Astrocyte (in vitro differentiated cells and primary cell): Measurements from ENCODE around the gene ZSWIM8. TPM values are rescaled to one million over a fixed set of nuclear protein-coding genes. Genes with fewer than 3 reads are reported as not detected.

ENCODE experiments used
- DNase-seq: peaks from one replicate; pipeline ENCODE4 v3.0.0-alpha.2; 2010; ENCODE audit warnings: low read depth
- FAIRE-seq: peaks from 2 replicates; lab custom pipeline; 2011; peaks lifted over from hg19 to GRCh38; lab: Jason Lieb, UNC
- H2AFZ ChIP-seq: 2 replicates; pipeline ENCODE4 v1.6.0; 2012; ENCODE audit warnings: low read depth, low read length, inconsistent platforms
- H3K27ac ChIP-seq: 2 replicates; pipeline ENCODE4 v1.5.1; 2011; ENCODE audit warnings: low read depth, low read length, inconsistent platforms
- H3K27me3 ChIP-seq: 2 replicates; pipeline ENCODE4 v1.6.0; 2011; ENCODE audit warnings: low read length, inconsistent platforms; ENCODE audit not compliant: insufficient read depth
- H3K36me3 ChIP-seq: 2 replicates; pipeline ENCODE4 v1.5.1; 2011; ENCODE audit warnings: low read length, inconsistent platforms; ENCODE audit not compliant: insufficient read depth
- H3K4me1 ChIP-seq: 2 replicates; pipeline ENCODE4 v1.5.1; 2011; ENCODE audit warnings: low read length, inconsistent platforms; ENCODE audit not compliant: insufficient read depth
- H3K4me2 ChIP-seq: 2 replicates; pipeline ENCODE4 v1.6.0; 2012; ENCODE audit warnings: low read length, inconsistent platforms
- H3K4me3 ChIP-seq: 2 replicates; pipeline ENCODE4 v1.5.1; 2011; ENCODE audit warnings: low read depth, mild to moderate bottlenecking, low read length, inconsistent platforms; ENCODE audit not compliant: insufficient read depth
- H3K79me2 ChIP-seq: 2 replicates; pipeline ENCODE4 v1.6.0; 2012; ENCODE audit warnings: mild to moderate bottlenecking, low read length, inconsistent platforms; ENCODE audit not compliant: insufficient read depth
- H3K9ac ChIP-seq: 2 replicates; pipeline ENCODE4 v1.6.0; 2012; ENCODE audit warnings: mild to moderate bottlenecking, low read length, inconsistent platforms
- H3K9me3 ChIP-seq: 2 replicates; pipeline ENCODE4 v1.5.1; 2012; ENCODE audit warnings: low read depth, mild to moderate bottlenecking, low read length, inconsistent platforms; ENCODE audit not compliant: insufficient read depth
- H4K20me1 ChIP-seq: 2 replicates; pipeline ENCODE4 v1.6.0; 2012; ENCODE audit warnings: low read length, inconsistent platforms; ENCODE audit not compliant: insufficient read depth
- H3K27ac Mint-ChIP-seq: one replicate; pipeline ENCODE4 v1.8.0; 2021; ENCODE audit warnings: mild to moderate bottlenecking, mixed read lengths; ENCODE audit not compliant: unreplicated experiment
- H3K27me3 Mint-ChIP-seq: one replicate; pipeline ENCODE4 v1.8.0; 2021; ENCODE audit warnings: low read depth, mixed read lengths; ENCODE audit not compliant: unreplicated experiment
- H3K36me3 Mint-ChIP-seq: one replicate; pipeline ENCODE4 v1.8.0; 2021; ENCODE audit warnings: low read depth, mixed read lengths; ENCODE audit not compliant: unreplicated experiment
- H3K4me1 Mint-ChIP-seq: one replicate; pipeline ENCODE4 v1.8.0; 2021; ENCODE audit warnings: low read depth, mixed read lengths; ENCODE audit not compliant: unreplicated experiment
- H3K4me3 Mint-ChIP-seq: one replicate; pipeline ENCODE4 v1.8.0; 2021; ENCODE audit warnings: mild to moderate bottlenecking, moderate library complexity, mixed read lengths; ENCODE audit not compliant: unreplicated experiment
- H3K9me3 Mint-ChIP-seq: one replicate; pipeline ENCODE4 v1.8.0; 2021; ENCODE audit warnings: mild to moderate bottlenecking, mixed read lengths; ENCODE audit not compliant: unreplicated experiment
- CTCF ChIP-seq: IDR thresholded peaks from 2 replicates; pipeline ENCODE4 v1.5.1; 2011; ENCODE audit warnings: low read depth, mild to moderate bottlenecking, inconsistent platforms, low read length, moderate library complexity; ENCODE audit not compliant: insufficient read depth
- EZH2 ChIP-seq: IDR thresholded peaks from 2 replicates; pipeline ENCODE4 v1.6.1; 2012; ENCODE audit warnings: mild to moderate bottlenecking, low read length, inconsistent platforms; ENCODE audit not compliant: insufficient read depth
- total RNA-seq: library from RNA; stranded (reverse); gene quantifications from 2 replicates; pipeline ENCODE4 v1.2.1, GENCODE V29; 2021

The ZSWIM8 gene
- total RNA-seq, 1 donor from 2014 or later: 70.2 TPM

GRCh38 chr10:73765066-73765465 is 20.3 kb upstream of the ZSWIM8 start:
- Mint-ChIP-seq H3K9me3 (no peaks in the 10 kb centered on the region), H3K27me3 (no peaks in the 10 kb centered on the region), H3K36me3 (peaks cover 58% of the 10 kb centered on the region), H3K4me3 (no peak overlapping the region), H3K4me1 (peaks cover 28% of the 10 kb centered on the region), H3K27ac (no peak overlapping the region)
- Histone ChIP-seq H3K9me3 (no peaks in the 10 kb centered on the region), H3K9ac (no peak overlapping the region), H3K79me2 (peaks cover 29% of the 10 kb centered on the region), H3K4me2 (no peak overlapping the region), H3K27me3 (no peaks in the 10 kb centered on the region), H4K20me1 (peaks cover 65% of the 10 kb centered on the region), H2AFZ (no peak overlapping the region), H3K27ac (no peak overlapping the region), H3K36me3 (peaks cover 84% of the 10 kb centered on the region), H3K4me3 (no peak overlapping the region), H3K4me1 (peaks cover 15% of the 10 kb centered on the region)
- TF ChIP-seq EZH2 (no peak), CTCF (no peak)
- DNase-seq (no peak), FAIRE-seq (no peak)

GRCh38 chr10:73768881-73769280 is 16.5 kb upstream of the ZSWIM8 start:
- no peak overlapping the region for H3K4me3 Mint-ChIP-seq
- no peaks in the 10 kb centered on the region for H3K27me3 Mint-ChIP-seq
- Histone ChIP-seq H3K27ac (no peak overlapping the region), H3K9me3 (no peaks in the 10 kb centered on the region), H3K4me2 (no peak overlapping the region), H3K4me1 (peaks cover 10% of the 10 kb centered on the region), H2AFZ (no peak overlapping the region), H3K9ac (no peak overlapping the region), H4K20me1 (peaks cover 36% of the 10 kb centered on the region), H3K36me3 (peaks cover 67% of the 10 kb centered on the region), H3K27me3 (no peaks in the 10 kb centered on the region), H3K4me3 (no peak overlapping the region), H3K79me2 (peaks cover 19% of the 10 kb centered on the region)
- peaks cover 15% of the 10 kb centered on the region for H3K4me1 Mint-ChIP-seq
- FAIRE-seq: no peak
- DNase-seq: no peak
- H3K9me3 Mint-ChIP-seq: no peaks in the 10 kb centered on the region
- no peak for TF ChIP-seq CTCF
- TF ChIP-seq EZH2: no peak
- no peak overlapping the region for H3K27ac Mint-ChIP-seq
- H3K36me3 Mint-ChIP-seq: peaks cover 48% of the 10 kb centered on the region

- Histone ChIP-seq H4K20me1 (peaks cover 40% of the 10 kb centered on the region), H3K36me3 (peaks cover 65% of the 10 kb centered on the region), H3K27me3 (no peaks in the 10 kb centered on the region), H3K9me3 (no peaks in the 10 kb centered on the region), H2AFZ (no peak overlapping the region), H3K9ac (no peak overlapping the region), H3K27ac (no peak overlapping the region), H3K4me1 (peaks cover 14% of the 10 kb centered on the region), H3K4me3 (no peak overlapping the region), H3K79me2 (peaks cover 23% of the 10 kb centered on the region), H3K4me2 (no peak overlapping the region)
- H3K9me3 Mint-ChIP-seq: no peaks in the 10 kb centered on the region
- FAIRE-seq (no peak), DNase-seq (no peak)
- no peak overlapping the region for H3K4me3 Mint-ChIP-seq
- no peaks in the 10 kb centered on the region for H3K27me3 Mint-ChIP-seq
- TF ChIP-seq CTCF (no peak), EZH2 (no peak)
- peaks cover 47% of the 10 kb centered on the region for H3K36me3 Mint-ChIP-seq
- H3K27ac Mint-ChIP-seq: no peak overlapping the region
- peaks cover 18% of the 10 kb centered on the region for H3K4me1 Mint-ChIP-seq
Measured at GRCh38 chr10:73769396-73769795, 16.0 kb upstream of the ZSWIM8 start.
